ENCODE results near the gene LRBA.
"Not testable (repeated sequence)": the region's sequence is repeated elsewhere in the genome, so short reads cannot be mapped to it uniquely, and the experiment has no call there.

The LRBA gene

DNA sequence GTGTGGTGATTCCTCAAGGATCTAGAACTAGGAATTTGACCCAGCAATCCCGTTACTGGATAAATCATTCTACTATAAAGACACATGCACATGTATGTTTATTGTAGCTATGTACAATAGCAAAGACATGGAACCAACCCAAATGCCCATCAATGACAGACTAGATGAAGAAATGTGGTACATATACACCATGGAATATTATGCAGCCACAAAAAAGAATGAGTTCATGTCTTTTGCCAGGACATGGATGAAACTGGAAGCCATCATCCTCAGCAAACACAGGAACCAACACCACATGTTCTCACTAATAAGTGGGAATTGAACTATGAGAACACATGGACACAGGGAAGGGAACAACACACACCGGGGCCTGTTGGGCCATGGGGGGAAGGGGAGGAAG is 450.1 kb downstream of the LRBA start:
- not testable (repeated sequence) for DNase-seq (ENCODE audit: low read depth in 3 of 3)

DNA sequence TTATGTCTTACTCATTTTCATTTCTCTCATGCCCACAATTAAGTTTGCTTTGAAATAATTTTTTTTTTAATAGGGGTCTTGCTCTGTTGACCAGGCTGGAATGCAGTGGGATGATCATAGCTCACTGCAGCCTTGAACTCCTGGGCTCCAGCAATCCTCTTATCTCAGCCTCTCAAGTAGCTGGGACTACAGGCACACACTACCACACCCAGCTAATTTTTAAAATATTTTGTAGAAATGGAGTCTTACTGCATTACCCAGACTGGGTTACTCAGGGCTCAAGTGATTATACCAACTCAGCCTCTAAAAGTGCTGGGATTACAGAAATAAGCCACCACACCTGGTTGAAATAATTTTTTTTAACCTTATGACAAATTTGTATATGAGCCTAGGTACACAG is 452.3 kb downstream of the LRBA start:
- no peak for DNase-seq (ENCODE audit: low read depth in 3 of 3)

DNA sequence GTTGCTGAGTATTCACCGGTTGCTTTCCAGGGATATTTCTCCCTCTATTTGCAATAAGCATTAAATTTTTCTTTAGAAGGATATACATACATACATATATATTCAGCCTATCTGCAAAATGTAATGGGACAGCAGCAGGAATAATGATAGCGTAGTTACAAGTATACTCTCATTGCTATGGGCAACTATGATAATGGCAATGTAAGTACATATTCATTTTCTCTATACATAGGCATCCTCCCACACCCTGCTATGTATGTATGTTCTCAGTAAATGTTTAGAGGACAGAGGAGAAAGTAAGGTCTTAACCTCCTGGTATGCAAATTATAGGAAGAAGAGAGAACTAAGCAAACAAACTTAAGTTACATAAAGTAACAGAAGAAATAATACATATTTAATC is 452.8 kb downstream of the LRBA start:
- no peak for DNase-seq (ENCODE audit: low read depth in 3 of 3)

DNA sequence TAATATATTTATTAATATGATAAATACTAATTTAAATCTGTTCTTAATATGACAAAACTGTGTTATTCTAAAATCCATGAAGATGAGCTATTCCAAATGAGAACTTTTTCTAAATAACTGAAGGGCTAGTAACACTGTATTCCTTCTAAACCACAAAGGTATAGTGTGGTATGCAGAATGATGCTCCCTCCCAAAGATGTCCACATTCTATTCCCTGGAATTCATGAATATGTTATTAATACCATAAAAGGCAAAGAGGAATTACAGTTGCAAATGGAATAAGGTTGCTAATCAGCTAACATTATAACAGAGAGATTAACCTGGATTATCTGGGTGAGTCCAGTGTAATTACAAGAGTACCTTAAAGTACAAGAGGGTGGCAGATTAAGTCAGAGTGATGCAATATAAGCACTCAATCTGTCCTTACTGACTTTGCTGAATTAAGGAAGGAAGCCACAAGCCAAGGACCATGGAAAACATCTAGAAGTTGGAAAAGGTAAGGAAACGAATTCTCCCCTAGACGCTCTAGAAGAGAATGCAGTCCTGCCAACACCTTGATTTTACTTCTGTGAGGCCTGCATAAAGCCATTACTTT is 453.8 kb downstream of the LRBA start:
- DNase-seq (ENCODE audit: low read depth in 3 of 3), result no peak

DNA sequence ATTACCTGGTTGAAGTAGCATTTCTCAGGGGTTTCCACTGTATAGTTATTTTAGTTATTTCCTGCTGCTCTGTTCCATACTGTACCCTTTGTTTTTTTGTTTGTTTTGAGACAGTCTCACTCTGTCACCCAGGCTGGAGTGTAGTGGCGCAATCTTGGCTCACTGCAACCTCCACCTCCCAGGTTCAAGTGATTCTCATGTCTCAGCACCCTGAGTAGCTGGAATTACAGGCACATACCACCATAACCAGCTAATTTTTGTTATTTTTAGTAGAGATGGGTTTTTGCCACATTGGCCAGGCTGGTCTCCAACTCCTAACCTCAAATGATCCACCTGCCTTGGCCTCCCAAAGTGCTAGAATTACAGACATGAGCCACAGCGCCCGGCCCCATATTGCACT is 457.3 kb downstream of the LRBA start:
- DNase-seq (ENCODE audit: low read depth in 3 of 3), result not testable (repeated sequence)

DNA sequence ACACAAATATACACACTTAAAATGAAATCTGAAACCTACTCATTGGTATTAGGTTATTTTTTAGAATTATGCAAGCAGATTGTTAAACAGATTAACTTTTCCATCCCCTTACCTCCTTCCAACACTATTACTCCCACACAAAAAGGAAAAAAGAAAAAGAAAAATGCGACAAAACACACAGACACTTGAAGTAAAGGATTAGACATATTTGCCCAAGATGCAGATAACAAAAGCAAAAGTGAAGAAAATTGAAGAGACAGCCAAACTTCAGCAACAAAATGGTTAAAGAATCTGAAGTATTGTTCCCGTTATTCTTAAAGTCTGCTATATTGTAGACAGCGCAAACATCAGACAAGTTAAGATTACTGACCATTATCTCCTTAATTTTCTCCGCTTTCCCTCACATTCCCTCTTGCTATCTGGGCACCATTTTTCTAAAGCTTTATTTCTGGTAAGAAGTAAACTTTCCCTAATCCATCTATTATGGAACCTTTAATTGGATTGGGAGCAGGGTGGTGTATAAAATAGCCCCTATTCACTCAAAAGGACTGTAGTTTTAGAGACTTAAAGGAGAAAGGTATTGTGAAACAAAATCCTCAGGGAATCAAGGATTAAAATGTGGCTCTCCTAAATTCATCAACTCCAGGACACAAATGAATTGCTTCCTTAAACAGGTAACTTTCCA is 467.8 kb downstream of the LRBA start:
- DNase-seq (ENCODE audit: low read depth in 3 of 3), result no peak

DNA sequence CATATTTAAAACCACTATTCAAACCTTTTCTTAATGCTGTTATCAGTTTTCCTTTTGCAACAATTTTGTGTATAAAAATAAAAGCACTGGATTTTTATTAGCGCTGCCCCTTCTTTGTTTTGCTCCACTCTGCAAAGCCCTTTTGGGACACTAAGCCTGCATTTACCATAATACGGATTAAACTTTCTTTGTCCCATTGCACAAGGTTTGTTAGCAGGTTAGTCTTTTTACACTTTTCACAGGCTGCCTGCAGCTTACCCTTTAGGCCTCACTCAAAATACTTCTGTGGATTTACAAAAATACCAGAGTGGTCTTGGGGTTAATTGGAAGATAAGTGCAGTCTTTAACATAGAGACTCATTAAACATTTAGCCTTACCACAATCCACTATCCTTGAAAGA is 468.8 kb downstream of the LRBA start:
- DNase-seq (ENCODE audit: low read depth in 3 of 3), result no peak

DNA sequence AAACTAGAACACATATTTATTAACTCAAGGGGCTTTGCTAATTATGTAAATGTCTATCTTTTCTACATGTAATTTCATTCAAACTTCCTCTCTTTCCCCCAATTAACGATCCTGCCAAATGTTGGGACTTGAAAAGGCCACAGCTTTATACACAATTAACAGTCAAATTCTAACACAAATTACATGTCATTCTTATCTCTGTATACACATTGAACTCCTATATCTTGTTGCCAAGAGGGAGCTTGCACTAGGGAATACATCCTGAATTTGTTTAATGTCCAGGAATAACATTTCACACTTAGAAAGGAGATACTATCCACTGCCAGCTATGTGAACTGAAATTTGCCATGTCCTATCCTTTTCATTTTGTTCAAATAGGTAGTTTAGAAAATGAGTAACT is 472.0 kb downstream of the LRBA start:
- DNase-seq (ENCODE audit: low read depth in 3 of 3), result no peak

DNA sequence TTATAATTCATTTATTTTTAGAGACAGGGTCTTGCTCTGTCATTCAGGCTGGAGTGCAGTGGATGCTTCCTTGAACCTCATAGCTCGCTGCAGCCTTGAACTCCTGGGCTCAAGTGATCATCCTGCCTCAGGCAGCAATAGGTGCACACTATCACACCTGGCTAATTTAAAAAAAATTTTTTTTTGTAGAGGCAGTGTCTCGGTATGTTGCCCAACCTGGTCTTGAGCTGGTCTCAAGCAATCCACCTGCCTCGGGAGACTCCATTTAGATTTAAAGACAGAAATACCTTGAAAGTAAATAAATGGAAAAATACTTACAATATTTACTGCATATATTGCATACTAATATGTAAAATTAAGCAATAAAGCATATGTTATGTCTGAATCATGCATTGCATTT is 473.4 kb downstream of the LRBA start:
- DNase-seq (ENCODE audit: low read depth in 3 of 3), result no peak

DNA sequence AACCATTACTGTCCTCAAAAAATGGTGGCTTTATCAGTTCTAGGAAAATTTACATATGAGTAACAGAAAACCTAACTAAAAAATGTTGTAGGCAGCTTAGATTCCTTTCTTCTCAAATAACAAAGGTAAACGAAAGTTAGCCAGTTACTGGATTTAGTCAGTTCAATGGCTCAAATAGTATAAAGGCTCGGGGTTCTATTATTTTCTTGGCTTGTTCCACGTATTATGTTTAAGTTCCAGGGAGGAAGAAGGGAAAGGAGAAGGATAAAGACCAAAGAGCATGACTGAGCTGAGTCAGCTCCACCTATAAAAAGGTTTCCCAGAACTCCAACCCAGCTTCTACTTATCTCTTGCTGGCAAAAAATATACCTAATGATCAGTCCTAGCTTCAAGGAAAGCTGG is 474.1 kb downstream of the LRBA start:
- DNase-seq (ENCODE audit: low read depth in 3 of 3), result no peak

DNA sequence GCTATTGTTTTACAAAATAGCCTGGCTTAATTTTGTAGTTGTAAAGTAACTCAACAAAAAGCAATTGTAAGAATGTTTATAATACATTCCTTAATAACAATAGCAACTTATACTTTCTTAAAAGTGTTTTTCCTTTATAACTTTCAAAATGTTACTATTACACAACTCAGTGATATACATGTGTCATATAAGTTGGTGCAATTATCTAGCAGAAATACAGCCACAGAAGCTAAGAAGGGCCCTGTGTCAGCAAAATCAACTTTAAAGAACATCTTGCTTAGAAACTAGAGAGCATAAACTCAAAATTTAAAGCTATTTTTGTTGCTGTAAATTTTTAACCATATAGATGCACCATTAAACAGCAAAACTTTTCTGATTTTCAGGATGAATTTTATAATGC is 474.5 kb downstream of the LRBA start:
- DNase-seq (ENCODE audit: low read depth in 3 of 3), result no peak

DNA sequence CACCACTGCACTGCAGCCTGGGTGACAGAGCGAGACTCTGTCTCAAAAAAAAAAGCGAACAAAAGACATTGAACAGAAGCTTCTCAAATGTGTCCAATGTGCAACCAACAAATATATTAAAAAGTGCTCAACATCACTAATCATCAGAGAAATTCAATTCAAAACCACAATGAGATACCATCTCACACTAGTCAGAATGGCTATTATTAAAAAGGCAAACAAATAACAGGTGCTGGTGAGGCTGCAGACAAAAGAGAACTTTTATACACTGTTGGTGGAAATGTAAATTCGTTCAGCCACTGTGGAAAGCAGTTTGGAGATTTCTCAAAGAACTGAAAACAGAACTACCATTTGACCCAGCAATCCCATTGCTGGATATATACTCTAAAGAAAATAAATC is 477.2 kb downstream of the LRBA start:
- DNase-seq (ENCODE audit: low read depth in 3 of 3), result not testable (repeated sequence)

DNA sequence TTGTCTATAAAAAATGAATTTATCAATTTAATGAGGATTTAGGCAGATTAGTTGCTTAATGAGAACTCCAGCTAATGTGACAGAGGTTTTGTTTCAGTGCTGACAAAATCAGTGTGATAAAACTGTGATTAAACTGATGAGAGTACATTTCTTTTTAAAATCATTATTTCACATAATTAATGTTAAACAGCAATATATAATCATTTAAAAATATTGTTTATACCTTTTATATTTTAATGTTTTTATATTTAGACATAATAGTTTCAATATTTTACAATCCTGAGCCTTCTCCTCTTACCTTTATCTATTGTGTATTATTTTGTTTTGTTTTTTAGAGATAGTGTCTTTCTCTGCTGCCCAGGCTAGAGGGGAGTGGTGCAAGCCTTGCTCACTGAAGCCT is 480.3 kb downstream of the LRBA start:
- DNase-seq (ENCODE audit: low read depth in 3 of 3), result no peak

DNA sequence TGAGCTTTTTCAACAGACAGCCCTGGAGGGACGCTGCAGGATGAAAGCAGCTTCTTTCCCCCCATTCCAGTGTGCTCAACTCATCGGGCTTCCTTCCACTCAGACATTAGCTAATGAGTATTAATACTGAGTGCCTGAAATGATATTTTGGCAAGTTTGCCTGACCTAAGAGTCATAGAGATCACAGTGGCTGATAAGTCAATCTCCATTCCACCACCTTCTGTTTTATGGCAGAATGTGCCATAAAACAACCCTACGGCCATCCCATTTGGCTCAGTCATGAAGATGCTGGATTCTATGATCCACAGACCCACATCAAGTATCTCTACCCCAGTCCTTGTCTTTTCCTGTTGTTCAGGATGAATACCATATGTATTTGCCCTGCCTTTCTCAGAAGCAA is 481.4 kb downstream of the LRBA start:
- no peak for DNase-seq (ENCODE audit: low read depth in 3 of 3)

DNA sequence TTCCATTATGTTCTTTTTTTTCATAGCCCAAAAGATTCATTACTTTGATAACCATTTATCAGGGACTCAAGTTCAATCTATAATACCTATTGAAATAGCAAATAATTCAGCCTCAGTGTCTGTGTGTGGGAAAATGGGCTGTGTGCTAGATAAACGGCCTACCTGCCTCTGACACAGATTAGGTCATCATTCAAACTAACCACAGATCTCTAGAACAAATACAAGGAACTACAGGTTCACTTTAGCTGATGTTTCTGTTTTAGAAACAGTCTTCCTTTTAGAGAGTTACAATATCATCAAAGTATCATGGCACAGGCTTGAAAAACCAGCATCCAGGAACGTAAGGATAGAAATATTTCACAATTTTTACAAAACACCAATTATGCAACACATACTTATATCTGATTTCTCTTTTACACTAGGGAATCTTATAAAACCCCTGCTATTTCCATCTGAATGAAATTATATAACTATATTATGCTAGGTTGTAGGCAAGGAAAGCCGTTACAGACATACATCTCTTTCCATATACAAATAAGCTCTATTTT is 489.7 kb downstream of the LRBA start:
- DNase-seq (ENCODE audit: low read depth in 3 of 3), result no peak

DNA sequence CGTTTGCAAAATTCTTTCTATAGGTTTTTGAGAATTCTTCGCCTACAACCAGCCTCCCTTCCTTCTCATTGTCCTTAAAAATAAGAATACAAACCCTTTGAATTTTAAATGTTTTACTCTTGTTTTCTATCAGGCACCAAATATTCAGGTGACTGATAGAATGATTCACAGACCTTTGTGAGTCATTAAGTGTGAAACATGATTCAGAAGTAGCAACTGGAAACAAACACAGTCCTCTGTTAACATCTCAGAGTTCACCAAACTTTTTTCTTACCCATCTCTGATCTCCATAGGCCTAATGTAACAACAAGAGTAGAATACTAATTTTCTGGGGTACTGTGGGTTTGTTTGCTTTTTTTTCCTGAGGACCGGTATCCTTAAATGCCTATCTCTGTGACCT is 496.5 kb downstream of the LRBA start:
- DNase-seq (ENCODE audit: low read depth in 3 of 3), result no peak

DNA sequence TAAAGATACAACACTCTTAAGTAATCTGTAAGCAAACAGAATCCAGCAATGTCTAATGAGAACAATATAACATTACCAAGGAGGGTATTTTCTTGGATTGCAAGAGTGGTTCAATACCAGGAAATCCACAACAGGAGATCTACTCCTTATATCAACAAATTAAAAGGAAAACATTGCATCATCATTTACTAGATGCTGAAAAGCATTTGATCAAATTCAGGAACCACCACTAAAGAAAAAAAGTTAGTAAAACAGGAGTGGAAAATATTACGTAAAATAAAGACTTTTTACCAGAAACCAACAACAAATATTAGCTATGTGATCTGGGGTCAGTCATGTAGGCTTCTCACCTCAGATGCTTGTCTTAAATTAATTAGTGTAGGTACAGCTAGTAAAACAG is 499.9 kb downstream of the LRBA start:
- no peak for DNase-seq (ENCODE audit: low read depth in 3 of 3)

DNA sequence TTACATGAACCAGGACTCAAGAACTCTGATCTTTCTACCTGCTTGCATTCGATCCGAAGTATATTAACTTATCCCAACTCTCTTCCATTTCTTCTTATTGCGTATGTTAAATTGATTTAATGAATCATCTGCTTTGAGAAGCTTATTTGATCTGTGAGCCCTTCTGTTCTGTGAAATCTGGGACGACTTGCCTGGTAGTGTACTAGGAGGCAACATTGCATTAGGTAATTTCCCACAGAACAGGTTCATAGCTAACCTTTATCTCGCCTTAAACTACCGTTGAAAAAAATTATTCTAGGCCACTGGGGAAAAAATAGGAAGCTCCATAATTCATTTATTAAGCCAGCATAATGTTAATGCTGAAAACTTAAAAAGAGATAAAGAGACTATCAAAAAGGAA is 500.4 kb downstream of the LRBA start:
- no peak for DNase-seq (ENCODE audit: low read depth in 3 of 3)

DNA sequence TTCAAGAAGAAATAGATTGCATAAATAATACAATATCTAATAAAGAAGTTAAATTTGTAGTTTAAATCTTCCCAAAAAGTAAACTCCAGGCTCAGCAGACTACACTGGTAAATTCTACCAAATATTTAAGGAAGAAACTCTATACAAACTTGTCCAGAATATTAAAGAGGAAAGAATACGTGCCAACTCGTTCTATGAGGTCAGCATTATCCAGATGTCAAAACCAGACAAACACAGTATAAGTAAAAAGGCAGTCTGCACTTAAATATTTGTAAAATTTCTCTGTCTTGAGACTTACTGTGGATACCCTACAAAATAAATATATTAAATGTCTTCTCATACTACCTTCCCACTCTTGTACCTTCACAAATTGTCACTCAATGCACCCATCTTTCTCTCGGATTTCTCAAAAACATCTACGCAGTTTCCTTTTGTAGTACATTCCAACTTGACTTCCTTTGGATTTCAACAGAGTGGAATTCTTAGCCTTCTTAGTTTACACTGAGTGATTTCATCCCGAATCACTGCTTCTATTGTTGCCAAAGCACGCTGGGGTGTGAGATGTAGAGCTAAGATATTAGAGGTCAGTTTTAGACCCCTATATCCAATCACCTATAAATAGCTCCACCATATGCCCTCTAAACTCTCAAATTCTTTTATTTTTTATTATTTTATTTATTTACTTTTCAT is 504.8 kb downstream of the LRBA start:
- DNase-seq (ENCODE audit: low read depth in 3 of 3), result no peak

DNA sequence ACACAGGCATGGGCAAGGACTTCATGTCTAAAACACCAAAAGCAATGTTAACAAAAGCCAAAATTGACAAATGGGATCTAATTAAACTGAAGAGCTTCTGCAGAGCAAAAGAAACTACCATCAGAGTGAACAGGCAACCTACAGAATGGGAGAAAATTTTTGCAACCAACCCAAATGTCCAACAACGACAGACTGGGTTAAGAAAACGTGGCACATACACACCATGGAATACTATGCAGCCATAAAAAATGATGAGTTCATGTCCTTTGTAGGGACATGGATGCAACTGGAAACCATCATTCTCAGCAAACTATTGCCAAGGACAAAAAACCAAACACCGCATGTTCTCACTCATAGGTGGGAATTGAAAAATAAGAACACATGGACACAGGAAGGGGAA is 507.4 kb downstream of the LRBA start:
- not testable (repeated sequence) for DNase-seq (ENCODE audit: low read depth in 3 of 3)

DNA sequence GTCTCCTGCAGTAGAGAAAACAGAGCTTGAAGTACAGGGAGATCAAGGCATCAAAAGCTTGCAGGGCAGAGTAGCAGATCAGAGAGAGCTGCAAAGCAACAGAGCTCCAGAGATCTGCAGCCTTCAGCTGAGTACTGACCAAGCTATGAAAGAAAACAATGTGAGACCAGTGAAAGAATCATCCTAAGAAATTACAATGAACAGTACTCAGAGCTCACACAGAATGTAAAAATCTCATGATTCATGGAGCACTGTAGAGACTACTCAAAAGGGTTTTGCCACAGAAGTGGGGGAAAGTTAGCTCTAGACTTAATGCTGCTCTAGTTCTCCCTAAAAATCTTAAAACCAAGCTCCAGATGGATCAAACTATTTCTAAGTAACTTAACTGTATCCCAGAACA is 513.1 kb downstream of the LRBA start:
- DNase-seq (ENCODE audit: low read depth in 3 of 3), result no peak

DNA sequence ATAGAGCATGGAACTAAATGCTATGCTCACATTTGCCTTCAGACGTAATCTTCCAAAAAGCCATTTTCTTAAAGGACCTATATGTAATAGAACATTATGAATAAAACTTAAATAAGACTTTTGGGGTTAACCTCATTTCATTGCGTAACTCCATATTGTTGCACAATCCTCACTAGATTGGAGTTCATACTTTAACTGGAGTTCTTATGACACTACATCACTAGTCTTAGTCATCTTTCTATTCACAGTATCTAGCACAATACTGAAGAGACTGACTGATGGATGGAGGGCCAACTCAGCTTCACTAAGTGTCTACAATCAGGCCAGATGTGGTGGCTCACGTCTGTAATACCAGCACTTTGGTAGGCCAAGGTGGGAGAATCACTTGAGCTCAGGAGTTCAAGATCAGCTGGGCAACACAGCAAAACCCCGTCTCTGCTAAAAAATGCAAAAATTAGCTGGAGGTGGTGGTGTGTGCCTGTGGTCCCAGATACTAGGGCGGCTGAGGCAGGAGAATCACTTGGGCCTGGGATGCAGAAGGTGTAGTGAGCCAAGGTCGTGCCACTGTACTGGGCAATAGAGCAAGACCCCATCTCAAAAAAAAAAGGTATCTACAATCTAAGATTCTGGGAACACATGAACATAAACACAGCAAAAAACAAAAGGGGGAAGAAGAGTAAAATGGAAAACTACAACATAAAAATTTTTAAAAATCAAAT is 513.9 kb downstream of the LRBA start:
- no peak for DNase-seq (ENCODE audit: low read depth in 3 of 3)

Data from stimulated activated CD4-positive, alpha-beta T cell treated with anti-CD3 and anti-CD28 coated beads, TNF-alpha, amount 100 ng/mL, for 24 hours (primary cell).